NCI-H2029 (cell line): ENCODE data around the gene MUC2.

Source experiments
- DNase-seq: peaks from one replicate; lab custom pipeline; 2025; lab: John Stamatoyannopoulos, UW

The MUC2 gene

DNA sequence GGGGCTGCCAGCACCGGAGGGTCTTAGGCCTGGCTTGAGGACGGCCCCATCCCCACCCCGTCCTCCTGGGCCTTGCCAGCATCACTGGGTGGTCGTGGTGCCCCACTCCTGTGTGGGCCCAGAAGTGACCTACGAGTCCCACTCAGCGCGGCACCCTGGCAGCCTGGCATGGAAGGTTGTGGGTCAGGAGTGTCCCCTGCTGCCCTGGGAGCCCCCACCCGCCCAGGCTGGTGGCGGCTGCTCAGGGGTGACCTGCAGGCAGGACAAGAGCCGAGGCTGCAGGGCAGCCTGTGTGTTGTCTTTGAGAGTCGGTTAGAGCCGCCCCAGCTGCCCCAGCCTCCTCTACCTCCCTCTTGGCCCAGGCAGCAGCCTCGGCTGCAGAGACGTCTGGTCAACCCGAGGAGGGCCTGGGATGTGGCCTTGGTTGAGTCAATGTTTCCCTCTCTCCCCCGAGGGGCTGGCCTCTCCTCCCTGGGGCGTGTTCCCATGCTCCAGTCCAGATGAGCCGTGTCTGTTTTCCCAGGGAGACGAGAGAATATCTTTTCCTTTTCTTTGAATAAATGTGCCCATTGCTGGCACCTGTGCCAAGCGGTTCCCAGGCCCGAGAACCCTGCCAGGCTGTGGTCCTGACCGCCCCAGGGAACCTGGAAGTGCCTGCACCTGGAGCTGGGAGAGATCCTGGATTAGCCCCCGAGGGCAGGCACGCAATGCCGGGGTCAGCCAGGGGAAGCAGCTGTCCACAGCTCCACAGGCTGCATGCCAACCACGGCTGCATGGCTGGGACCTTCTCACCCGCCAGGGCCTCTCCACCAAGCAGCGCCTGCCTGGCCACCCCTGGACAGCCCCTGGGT is 47.4 kb downstream of the MUC2 start:
- no peak for DNase-seq

DNA sequence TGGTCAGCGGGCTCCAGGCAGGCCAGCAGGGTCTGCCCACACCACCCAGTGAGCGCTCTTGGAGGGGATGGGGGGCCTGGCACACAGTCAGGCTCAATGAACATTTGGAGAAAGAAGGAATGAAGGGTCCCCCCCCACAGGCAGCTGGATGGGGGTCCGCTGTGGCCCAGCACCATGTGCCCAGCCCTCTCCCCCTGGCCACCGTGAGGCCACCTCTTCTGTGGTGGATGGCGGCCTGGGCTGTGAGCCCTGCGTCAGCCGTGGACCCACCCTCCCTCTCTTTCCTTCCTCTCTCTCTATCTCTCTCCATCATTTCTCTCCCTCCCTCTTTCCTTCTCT is 48.0 kb downstream of the MUC2 start:
- no peak for DNase-seq

DNA sequence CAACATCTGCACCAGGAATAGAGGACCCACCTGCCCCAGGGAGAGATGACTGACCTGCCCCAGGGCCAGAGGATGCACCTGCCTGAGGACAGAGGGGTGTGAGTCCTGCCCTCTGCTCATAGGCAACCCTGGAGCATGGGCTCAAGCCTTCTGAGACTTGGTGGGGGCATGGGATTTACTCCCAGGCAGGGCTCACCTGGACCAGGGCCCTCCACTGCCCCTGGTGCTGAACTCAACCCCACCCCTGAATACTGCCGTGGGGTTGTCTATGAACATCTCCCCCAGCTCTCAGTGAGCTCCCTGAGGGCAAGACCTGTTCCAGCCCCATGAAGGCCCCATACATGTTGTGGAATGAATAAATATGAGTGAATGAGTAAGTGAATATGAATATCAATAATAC is 49.3 kb downstream of the MUC2 start:
- DNase-seq, result no peak
